Activated B cell treated with CpG ODN at 0.5 μM for 24 hours (primary cell): ENCODE results near the gene CLCN1. TPM values are rescaled to one million over a fixed set of nuclear protein-coding genes. Genes with fewer than 3 reads are reported as not detected.

Source experiments
- ATAC-seq: fragments of 200-7000 bp; cut with Tn5 transposase; one replicate; pipeline ENCODE4 v1.10.0; 2021; ENCODE audit warnings: low read depth, mild to moderate bottlenecking, moderate library complexity
- CTCF ChIA-PET: fragments of 350-600 bp; sonication (Branson Sonifier 250); formaldehyde crosslinking; loops from one replicate; lab custom pipeline; 2021; ENCODE audit warnings: antibody characterized with exemption; lab: Charles Lee
- POLR2A ChIA-PET: fragments of 350-600 bp; sonication (Branson Sonifier 250); formaldehyde crosslinking; loops from one replicate; lab custom pipeline; 2021; ENCODE audit warnings: antibody characterized with exemption; lab: Charles Lee
- DNase-seq: peaks from one replicate; pipeline ENCODE4 v3.0.0; 2022
- H3K27ac Mint-ChIP-seq: one replicate; pipeline ENCODE4 v1.8.0; 2020; ENCODE audit warnings: mixed read lengths
- H3K27me3 Mint-ChIP-seq: one replicate; pipeline ENCODE4 v1.8.0; 2021; ENCODE audit warnings: mixed read lengths
- H3K36me3 Mint-ChIP-seq: one replicate; pipeline ENCODE4 v1.8.0; 2021; ENCODE audit warnings: low read depth, mixed read lengths
- H3K4me1 Mint-ChIP-seq: one replicate; pipeline ENCODE4 v1.8.0; 2021; ENCODE audit warnings: mixed read lengths
- H3K4me3 Mint-ChIP-seq: one replicate; pipeline ENCODE4 v1.8.0; 2020; ENCODE audit warnings: mild to moderate bottlenecking, mixed read lengths
- H3K9me3 Mint-ChIP-seq: one replicate; pipeline ENCODE4 v1.8.0; 2020; ENCODE audit warnings: mixed read lengths
- CTCF ChIP-seq: fragments of 200-600 bp; IDR thresholded peaks from one replicate; pipeline ENCODE4 v1.8.0; 2022; ENCODE audit warnings: antibody characterized with exemption, mild to moderate bottlenecking
- intact Hi-C: fragments of 100-400 bp; cut with micrococcal nuclease; formaldehyde crosslinking; loops from one replicate; pipeline ENCODE4 v1.15.1; 2024
- total RNA-seq: library from RNA; stranded (reverse); gene quantifications from 2 replicates; pipeline ENCODE4 v1.2.3, GENCODE V29; 2022

Gene CLCN1
- total RNA-seq, 1 donor from 2014 or later, result not detected

- intact Hi-C loops, result loop anchor here (1.0 to 10.0 kb wide), 13 partner anchors 29 to 1455 kb away; partner anchors contain the start of genes CASP2, EPHA1, GSTK1 and TCAF1
- ATAC-seq (peak; percentile 50), DNase-seq (peak; percentile 82)
- Mint-ChIP-seq H3K27me3 (no peaks in the 10 kb centered on the region), H3K4me1 (peaks cover 32% of the 10 kb centered on the region), H3K4me3 (peak overlapping the region; percentile 86), H3K9me3 (no peaks in the 10 kb centered on the region), H3K27ac (peak overlapping the region; percentile 85), H3K36me3 (no peaks in the 10 kb centered on the region)
- TF ChIP-seq CTCF, result peak; percentile 73
- POLR2A ChIA-PET, result interaction anchor here (0.7 to 1.6 kb wide), 14 partner anchors 12 to 580 kb away, joined by 3 to 23 read pairs (median 4); partner anchors contain the start of genes CASP2, GSTK1 and TCAF1
- CTCF ChIA-PET, result interaction anchor here (0.6 to 2.5 kb wide), 14 partner anchors 9 to 526 kb away, joined by 3 to 14 read pairs (median 4); partner anchors contain the start of gene CASP2
Measured at GRCh38 chr7:143380260-143380645, 64.3 kb downstream of the CLCN1 start.

GRCh38 chr7:143380646-143381426 is 64.9 kb downstream of the CLCN1 start, which contains the start of gene ZYX:
Gene ZYX, plus strand, starts transcription at chr7:143381345. Its CDS starts 227 bp downstream, at chr7:143381572.
- DNase-seq (peak; percentile 83), ATAC-seq (peak; percentile 78)
- Mint-ChIP-seq H3K9me3 (no peaks in the 10 kb centered on the region), H3K4me3 (peak within 1 kb of the TSS; percentile 86), H3K27me3 (no peaks in the 10 kb centered on the region), H3K36me3 (no peaks in the 10 kb centered on the region), H3K27ac (peak within 1 kb of the TSS; percentile 85), H3K4me1 (peaks cover 26% of the 10 kb centered on the region)
- POLR2A ChIA-PET, result interaction anchor here (0.7 to 1.6 kb wide), 13 partner anchors 11 to 580 kb away, joined by 3 to 23 read pairs (median 4); partner anchors contain the start of genes CASP2, GSTK1 and TCAF1
- intact Hi-C loops, result loop anchor here (1.0 to 10.0 kb wide), 14 partner anchors 18 to 1454 kb away; partner anchors contain the start of genes CASP2, EPHA1, GSTK1 and TCAF1
- no peak for TF ChIP-seq CTCF
- CTCF ChIA-PET, result interaction anchor here (0.6 to 2.5 kb wide), 12 partner anchors 16 to 369 kb away, joined by 3 to 14 read pairs (median 4); partner anchors contain the start of gene CASP2

- H3K9me3 Mint-ChIP-seq, result no peaks in the 10 kb centered on the region
- peaks cover 21% of the 10 kb centered on the region for H3K4me1 Mint-ChIP-seq
- ChIA-PET CTCF (interaction anchor here (2.5 kb wide), 1 partner anchor 25 kb away, joined by 11 read pairs; no protein-coding TSS in a partner anchor), POLR2A (interaction anchor here (0.5 to 1.0 kb wide), 3 partner anchors 11 to 82 kb away, joined by 3 to 4 read pairs (median 4); no protein-coding TSS in a partner anchor)
- TF ChIP-seq CTCF, result no peak
- intact Hi-C loops, result loop anchor here (1.0 to 10.0 kb wide), 10 partner anchors 18 to 1453 kb away; partner anchors contain the start of genes EPHA1, GSTK1 and TPK1
- H3K27me3 Mint-ChIP-seq, result no peaks in the 10 kb centered on the region
- ATAC-seq (no peak), DNase-seq (no peak)
- peak overlapping the region; percentile 73 for H3K4me3 Mint-ChIP-seq
- H3K27ac Mint-ChIP-seq, result peak overlapping the region; percentile 37
- no peaks in the 10 kb centered on the region for H3K36me3 Mint-ChIP-seq
Measured at GRCh38 chr7:143381427-143382125, 65.7 kb downstream of the CLCN1 start.

- Mint-ChIP-seq H3K27me3 (no peaks in the 10 kb centered on the region), H3K36me3 (no peaks in the 10 kb centered on the region), H3K9me3 (no peaks in the 10 kb centered on the region), H3K4me1 (peaks cover 21% of the 10 kb centered on the region), H3K4me3 (peak overlapping the region; percentile 73), H3K27ac (peak overlapping the region; percentile 37)
- ChIA-PET CTCF (no interaction called here), POLR2A (interaction anchor here (0.5 to 1.0 kb wide), 2 partner anchors 10 to 33 kb away, joined by 3 to 4 read pairs; no protein-coding TSS in a partner anchor)
- intact Hi-C loops, result loop anchor here (5.0 to 10.0 kb wide), 5 partner anchors 35 to 1453 kb away; partner anchors contain the start of gene TPK1
- ATAC-seq, result no peak
- TF ChIP-seq CTCF, result no peak
- DNase-seq, result no peak
Measured at GRCh38 chr7:143382126-143382790, 66.3 kb downstream of the CLCN1 start.
